ENCODE measurements around the gene LY86. TPM values are rescaled to one million over a fixed set of nuclear protein-coding genes. Genes with fewer than 3 reads are reported as not detected.
A peak's percentile ranks its signal among the peaks of the same experiment; 100 is the strongest.

Gene LY86
- total RNA-seq, 1 donor, result not detected

- DNase-seq (ENCODE audit: low read depth), result no peak
- no peak overlapping the region for H3K4me3 ChIP-seq (ENCODE audit: low read depth, low read length)
- TF ChIP-seq CTCF (IDR thresholded peaks at IDR 0.05; ENCODE audit: insufficient read depth, low read length), result no peak
Measured at GRCh38 chr6:6697620-6698019, 109.1 kb downstream of the LY86 start.

- DNase-seq (ENCODE audit: low read depth), result peak; percentile 98
- no peak overlapping the region for H3K4me3 ChIP-seq (ENCODE audit: low read depth, low read length)
- TF ChIP-seq CTCF (IDR thresholded peaks at IDR 0.05; ENCODE audit: insufficient read depth, low read length), result no peak
Measured at GRCh38 chr6:6699741-6700367, 111.3 kb downstream of the LY86 start.

GRCh38 chr6:6700407-6701270, 112.1 kb downstream of the LY86 start:
- DNase-seq (ENCODE audit: low read depth), result no peak
- H3K4me3 ChIP-seq (ENCODE audit: low read depth, low read length), result no peak overlapping the region
- no peak for TF ChIP-seq CTCF (IDR thresholded peaks at IDR 0.05; ENCODE audit: insufficient read depth, low read length)

GRCh38 chr6:6701864-6702263, 113.3 kb downstream of the LY86 start:
- TF ChIP-seq CTCF (IDR thresholded peaks at IDR 0.05; ENCODE audit: insufficient read depth, low read length), result no peak
- DNase-seq (ENCODE audit: low read depth), result no peak
- no peak overlapping the region for H3K4me3 ChIP-seq (ENCODE audit: low read depth, low read length)

GRCh38 chr6:6703699-6704098, 115.2 kb downstream of the LY86 start:
- no peak overlapping the region for H3K4me3 ChIP-seq (ENCODE audit: low read depth, low read length)
- no peak for DNase-seq (ENCODE audit: low read depth)
- TF ChIP-seq CTCF (IDR thresholded peaks at IDR 0.05; ENCODE audit: insufficient read depth, low read length), result no peak
